HPDE6-E6E7 (cell line): Measurements from ENCODE around the gene CYSLTR1.
"Not testable (repeated sequence)": the region's sequence is repeated elsewhere in the genome, so short reads cannot be mapped to it uniquely, and the experiment has no call there.

Experiments
- DNase-seq: peaks from one replicate; pipeline ENCODE4 v3.0.0; 2011; ENCODE audit warnings: missing footprints; ENCODE audit errors: extremely low spot score

CYSLTR1 gene, protein sequence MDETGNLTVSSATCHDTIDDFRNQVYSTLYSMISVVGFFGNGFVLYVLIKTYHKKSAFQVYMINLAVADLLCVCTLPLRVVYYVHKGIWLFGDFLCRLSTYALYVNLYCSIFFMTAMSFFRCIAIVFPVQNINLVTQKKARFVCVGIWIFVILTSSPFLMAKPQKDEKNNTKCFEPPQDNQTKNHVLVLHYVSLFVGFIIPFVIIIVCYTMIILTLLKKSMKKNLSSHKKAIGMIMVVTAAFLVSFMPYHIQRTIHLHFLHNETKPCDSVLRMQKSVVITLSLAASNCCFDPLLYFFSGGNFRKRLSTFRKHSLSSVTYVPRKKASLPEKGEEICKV

DNA sequence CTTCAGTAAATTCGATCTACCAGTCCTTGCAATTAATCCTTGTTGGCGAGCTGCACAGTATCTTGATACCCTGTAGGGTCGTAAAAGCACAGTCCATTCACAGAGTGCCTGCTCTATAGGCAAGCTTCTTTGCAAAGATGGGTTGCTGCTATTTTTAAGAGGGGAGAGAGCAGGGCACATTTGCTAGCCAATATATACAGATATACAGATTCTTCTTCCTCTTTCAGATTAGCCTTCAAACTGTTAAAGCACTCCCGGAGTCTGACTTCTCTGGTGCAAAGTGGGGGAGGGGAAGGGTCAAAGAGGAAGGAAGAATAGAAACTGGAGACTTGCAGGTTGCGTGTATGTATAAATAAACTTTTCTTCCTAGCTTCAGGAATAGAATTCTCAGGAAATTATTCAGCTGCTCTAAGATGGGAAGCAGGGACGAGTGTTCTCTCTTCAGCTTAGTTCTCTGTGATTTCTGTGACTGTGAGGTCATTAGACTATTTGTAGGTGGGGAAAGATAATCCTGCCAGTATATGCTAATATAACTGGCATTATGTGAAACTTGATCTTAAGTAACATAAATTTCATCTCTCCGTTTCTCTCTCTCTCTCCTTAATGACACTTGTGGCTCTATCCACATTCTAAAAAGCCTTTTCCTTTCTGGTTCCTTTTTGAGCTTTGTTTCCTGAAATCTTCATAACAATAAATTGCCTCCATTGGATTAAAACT, at the start of gene CYSLTR1:
CYSLTR1 (minus strand) TSS at position 242 of the 717 bp plus-strand sequence. CDS start 53,865 bp downstream, outside the sequence.
- DNase-seq: no peak

DNA sequence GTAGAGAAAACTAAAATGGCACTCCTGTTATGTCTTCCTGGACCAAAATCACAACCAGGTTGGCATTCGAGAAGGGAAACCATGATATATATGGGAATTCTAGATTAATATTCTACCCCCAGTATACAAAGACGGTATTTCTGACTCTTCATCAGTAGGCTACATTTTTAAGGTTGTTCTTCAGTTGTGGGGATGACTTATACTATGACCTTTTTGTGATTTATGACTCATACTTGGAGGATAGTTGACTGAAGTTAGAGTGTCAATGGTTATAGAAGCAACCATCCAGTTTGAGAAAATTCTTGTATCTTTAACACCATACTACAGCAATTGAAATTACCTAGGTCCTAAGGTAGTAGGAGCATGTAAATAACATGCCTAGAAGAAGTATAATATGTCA, 49.8 kb upstream of the CYSLTR1 start:
- no peak for DNase-seq

DNA sequence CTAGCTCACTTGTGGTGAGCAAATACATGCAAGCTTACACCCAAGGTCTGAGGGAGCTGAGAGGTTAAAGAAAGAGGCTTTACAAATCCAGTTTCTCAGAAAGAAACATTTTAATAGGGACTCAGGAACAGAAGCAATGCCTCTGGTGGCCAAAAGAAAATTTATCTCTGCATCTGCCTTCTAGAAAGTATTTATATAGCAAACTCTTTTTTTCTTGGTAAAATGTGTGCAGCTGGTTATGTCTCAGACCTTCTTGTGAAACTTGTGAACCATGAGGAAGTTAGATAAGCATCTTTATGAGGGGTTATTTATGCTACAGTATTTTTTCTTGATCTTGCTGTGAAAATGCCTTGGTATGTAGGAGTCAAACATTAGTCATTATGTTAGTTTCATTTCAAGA, 48.5 kb upstream of the CYSLTR1 start:
- DNase-seq: no peak

DNA sequence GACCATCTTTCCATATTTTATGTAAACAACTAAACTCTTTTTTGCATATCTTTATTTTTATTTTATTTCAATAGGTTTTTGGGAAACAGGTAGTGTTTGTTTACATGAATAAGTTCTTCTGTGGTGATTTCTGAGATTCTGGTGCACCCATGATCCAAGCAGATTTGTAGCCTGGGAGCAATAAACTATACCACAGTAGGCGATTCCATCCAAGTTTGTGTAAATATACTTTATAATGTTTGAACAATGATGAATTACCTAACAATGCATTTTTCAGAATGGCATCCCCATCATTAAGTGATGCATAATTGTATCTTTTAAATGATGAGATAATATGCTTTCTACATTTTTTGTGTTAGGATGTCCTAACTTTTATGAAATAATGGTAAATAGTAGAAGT, 39.2 kb upstream of the CYSLTR1 start:
- no peak for DNase-seq

DNA sequence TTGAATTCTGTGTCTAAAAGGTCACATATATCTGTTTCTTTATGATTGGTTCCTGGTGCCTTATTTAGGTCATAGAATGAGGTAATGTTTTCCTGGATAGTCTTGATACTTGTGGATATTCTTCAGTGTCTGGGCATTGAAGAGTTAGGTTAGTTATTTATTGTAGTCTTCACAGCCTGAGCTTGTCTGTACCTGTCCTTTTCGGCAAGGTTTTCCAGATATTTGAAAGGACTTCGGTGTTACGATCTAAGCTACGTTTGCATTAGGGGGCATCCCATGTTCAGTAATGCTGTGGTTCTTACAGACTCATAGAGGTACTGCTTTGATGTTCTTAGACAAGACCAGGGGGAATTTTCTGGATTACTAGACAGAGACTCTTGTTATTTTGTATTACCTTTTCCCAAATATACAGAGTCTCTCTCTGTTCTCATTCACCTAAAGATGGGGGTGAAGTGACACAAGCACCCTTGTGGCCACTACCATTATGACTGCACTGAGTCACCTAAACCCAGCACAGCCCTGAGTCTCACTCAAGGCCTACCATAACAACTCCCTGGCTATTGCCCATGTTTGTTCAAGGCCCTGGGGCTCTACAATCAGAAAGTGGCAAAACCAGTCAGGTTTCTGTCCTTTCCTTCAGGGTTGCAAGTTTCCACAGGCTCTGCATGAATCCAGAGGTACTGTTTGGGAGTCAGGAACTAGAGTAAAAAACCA, 30.1 kb upstream of the CYSLTR1 start:
- DNase-seq: peak; percentile 3

DNA sequence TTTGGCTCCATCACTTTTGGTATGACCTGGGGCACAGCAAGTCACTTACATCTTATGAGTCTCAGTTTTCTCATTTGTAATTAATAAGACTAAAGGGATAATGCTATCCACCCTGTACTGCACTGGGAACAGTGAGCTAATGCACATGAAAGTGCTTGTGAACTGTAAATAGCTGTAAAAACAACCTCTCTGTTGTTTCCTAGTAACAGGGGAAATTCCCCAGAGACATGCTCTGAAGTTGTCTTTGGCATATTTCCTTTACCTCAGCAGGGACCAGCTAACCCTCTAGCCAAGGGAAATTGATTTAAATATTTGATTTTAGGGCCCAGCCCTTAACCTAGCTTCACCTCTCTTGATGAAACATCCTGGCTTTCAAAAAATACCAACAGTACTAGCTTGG, 6.1 kb upstream of the CYSLTR1 start:
- DNase-seq: no peak

DNA sequence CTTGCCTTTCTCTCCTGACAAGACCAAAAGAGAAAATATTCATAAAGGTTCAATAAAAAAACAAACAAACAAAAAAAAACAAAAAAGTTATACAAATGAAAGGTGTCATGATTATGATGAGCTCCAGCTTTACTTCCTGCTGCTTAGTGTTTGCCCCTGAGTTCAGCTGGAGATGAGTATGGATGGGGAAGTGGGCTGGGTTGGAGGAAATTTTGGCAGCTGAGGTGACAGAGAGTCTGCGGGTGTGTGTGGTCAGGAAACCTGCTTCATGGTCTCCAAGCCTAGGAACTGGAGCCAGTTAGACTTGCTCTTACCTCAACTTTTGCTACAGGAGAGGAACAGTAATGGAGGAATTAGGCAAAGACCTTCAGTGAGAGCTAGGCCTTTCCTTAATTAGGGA, 4.3 kb upstream of the CYSLTR1 start:
- no peak for DNase-seq

DNA sequence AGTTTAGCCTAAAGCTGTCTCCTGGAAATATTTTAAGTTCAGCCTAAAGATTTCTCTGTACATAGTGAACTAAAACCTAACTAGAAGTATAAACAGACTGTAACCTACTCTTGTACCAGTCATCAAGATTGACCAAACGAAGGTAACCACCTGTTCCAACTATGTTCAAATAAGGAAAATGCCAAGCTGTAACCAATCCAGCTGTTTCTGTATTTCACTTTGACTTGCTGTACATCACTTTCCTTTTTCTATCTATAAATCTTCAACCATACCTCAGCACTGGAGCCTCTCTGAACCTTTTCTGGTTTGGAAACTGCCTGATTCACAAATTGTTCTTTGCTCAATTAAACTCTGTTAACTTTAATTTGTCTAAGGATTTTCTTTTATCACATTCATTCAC, 3.1 kb upstream of the CYSLTR1 start:
- no peak for DNase-seq

DNA sequence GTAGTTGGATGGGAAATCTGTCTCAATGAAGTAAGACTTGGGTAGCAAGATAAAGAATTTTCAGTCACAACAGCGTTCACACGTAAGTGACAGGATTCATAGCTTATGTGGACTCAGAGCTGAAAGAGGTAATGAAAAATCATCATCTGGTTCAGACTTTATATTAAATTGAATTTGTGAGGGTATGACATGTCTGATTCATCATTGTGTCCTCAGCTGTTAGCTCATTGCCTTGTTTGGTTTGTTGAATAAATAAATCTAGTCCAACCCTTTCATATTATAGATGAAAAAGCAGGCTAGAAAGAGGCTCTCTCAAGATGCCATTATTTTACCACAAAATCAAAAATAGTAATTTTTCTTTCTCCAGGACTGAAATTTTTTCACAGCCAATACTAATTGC, 2.7 kb upstream of the CYSLTR1 start:
- DNase-seq: no peak

DNA sequence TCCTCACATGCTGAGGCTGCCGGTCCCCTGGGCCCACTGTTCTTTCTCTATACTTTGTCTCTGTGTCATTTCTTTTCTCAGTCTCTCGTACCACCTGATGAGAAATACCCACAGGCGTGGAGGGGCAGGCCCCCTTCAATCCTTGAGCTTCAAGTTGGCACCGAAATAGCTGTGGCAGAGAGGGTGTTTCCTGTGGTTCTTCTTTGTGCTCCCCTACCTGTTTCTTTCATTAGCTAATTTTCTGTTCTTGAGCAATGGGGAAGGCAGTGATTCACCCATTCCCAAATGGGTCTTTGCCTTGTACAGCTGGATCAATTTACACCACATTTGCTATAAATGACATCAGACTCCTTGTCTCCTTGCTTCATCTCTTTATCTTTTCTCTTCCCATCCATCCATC, 2.1 kb upstream of the CYSLTR1 start:
- no peak for DNase-seq

DNA sequence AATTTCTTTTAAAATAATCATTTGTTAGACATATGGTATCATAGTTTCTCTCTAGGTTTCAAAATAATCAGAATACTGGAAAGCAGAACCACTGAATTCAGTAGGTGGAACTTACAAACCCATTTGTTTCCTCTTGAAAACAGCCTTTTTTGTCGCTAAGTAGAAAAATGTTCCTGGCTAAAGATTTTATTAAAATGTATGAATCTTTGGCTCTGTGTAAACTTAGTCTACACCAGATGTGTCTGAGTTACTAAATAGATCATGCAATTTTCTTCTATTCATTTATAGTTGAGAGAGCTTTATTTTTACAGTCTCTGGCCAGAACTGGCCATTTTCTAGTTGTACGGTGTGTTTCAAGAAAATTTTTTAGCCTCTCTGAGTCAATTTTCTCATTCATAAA, 1.0 kb downstream of the CYSLTR1 start:
- no peak for DNase-seq

DNA sequence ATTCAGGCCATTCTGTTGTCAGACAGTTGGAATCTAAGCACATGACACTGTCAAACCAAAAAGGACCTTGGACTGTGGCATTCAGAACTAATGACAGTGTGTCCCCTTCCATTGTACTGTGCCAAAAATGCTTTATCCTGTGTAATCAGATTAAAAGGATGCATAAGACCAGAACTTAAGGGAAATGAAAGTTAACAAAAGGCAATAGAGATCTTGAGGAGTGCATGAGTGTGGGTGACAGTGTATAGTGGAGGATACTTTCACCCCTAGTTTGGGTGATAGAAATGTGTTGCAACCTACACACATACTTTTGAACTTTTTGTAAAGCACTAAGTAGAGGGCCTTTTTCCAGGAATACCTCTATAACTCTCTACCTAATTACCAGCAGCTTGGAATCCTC, 4.5 kb downstream of the CYSLTR1 start:
- no peak for DNase-seq

DNA sequence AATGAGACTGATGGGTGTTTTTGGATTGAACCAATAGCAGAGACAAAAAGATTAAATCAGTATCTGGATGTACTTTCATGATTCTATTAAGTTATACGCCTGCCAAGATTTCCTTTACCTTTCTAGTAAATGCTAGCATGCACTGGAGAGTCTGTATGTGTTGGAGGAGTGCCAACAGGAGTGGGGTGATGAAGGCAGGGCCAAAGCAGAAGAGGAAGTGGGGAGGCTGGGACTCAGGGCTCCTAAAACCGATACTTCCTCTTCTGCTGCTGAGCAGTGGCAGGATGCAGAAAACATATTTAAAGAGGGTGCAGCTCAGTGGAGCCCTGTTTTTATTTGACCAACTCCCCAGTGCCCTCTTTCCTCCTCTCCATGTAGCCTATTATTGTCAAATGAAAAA, 5.6 kb downstream of the CYSLTR1 start:
- DNase-seq: no peak

DNA sequence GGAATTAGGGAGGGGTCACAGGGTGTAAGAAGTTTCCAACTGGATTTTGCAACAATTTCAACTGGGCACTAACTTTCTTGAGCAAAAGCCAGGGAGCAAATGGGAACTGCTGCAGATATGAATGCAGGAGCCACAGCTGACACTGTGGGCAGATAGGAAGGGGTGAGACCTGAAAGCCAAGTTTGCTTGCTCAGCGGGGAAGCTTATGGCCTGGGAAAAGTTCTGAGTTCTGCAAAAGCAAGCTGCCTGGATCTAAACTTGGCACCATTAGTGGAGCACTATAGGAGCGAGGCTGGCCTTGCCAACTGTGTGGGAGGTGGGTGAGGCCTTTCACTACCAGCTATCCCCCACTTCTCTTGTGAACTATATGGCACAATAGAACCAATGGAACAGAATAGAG, 11.1 kb downstream of the CYSLTR1 start:
- no peak for DNase-seq

DNA sequence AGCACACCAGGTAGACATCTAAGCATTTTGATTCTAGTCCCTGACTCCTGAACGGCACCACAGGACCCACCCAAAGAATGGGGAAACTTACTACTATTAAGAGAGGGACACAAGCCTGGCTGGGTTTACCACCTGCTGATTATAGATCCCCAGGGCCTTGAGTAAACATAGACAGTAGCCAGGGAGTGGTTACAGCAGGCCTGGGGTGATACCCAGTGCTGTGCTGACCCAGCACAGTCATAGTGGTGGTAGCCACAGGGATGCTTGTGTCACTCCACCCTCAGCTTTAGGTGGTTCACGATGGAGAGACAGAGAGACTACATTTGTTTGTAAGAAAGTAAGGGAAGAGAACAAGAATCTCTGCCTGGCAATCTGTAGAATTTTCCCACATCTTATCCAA, 11.7 kb downstream of the CYSLTR1 start:
- DNase-seq: no peak

DNA sequence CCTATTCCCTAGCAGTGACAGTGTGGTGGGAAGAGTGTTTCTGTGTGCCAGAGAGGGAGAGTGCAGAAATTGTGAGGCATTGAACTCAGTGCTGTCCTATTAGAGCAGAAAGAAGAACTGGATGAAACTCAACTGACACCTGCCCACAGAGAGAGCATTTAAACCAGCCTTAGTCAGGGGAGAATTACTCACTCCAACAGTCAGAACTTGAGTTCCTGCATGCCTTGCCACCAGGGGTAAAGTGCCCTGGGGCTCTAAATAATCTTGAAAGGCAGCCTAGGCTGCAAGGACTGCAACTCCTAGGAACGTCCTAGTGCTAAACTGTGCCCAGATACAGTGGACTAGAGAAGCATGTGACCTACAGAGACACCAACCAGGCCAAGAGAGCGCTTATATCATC, 12.8 kb downstream of the CYSLTR1 start:
- DNase-seq: no peak

DNA sequence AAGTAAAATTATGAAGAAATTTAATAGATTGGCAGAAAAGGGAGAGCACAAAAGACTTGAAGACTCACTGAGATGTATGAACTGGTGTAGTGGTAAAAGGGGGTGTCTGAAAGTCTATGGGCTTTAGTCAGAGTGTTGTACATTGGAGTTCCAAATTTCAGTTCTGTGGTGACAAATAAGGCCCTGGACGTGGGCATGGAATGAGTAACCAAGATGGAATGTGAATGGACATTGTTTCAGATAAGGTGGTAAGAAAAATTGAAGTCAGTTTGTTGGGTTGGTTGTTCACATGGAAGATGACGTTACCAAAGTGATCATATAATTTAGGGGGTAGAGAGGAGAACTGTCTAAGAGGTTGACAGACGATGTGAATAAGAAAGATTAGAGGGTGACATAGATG, 13.9 kb downstream of the CYSLTR1 start:
- DNase-seq: no peak

DNA sequence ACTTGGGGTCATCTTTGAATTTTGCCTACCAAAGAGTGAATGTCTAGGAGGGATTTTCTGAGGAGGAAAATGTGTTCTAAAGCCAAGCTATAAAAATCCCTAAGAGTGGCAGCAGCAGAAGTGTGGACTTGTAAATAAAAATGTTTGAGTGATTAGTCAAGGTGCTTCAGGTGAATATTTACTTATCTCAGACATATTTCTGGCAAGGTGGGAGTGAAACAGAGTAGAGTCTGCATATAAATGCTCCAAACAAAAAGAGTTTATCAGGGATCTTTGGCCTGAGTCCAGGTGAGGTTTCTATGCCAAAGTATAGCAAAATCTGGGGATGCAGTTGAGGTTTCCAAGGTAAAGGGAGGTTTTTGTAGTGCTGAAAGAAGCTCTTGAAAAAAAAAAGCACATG, 19.7 kb downstream of the CYSLTR1 start:
- DNase-seq: no peak

DNA sequence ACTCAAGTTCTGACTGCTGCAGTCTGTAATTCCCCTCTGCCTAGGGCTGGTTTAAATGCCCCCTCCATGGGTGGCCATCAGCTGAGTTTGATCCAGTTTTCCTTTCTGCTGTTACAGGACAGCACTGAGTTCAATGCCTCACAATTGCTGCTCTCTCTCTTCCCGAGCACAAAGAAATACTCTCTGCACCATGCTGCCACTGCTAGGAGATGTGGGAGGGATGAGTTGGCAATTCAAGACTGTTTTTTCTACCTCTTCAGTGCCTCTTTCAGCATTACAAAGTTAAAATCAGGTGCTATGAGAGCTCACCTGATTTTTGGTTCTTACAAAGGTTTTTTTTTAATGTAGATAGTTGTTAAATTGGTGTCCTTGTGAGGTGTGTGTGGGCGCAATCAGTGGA, 24.3 kb downstream of the CYSLTR1 start:
- no peak for DNase-seq

DNA sequence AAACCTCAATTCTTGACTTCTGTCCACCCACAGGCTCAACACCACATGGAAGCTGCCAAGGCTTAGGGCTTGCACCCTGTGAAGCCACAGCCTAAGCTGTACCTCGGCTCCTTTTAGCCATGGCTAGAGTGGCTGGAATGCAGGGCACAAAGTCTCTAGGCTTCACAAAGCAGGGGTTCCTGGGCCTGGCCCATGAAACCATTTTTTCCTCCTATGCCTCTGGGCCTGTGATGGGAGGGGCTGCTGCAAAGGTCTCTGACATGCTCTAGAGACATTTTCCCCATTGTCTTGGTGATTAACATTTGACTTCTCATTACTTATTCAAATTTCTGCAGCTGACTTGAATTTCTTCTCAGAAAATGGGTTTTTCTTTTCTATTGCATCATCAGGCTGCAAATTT, 26.5 kb downstream of the CYSLTR1 start:
- DNase-seq: not testable (repeated sequence)

DNA sequence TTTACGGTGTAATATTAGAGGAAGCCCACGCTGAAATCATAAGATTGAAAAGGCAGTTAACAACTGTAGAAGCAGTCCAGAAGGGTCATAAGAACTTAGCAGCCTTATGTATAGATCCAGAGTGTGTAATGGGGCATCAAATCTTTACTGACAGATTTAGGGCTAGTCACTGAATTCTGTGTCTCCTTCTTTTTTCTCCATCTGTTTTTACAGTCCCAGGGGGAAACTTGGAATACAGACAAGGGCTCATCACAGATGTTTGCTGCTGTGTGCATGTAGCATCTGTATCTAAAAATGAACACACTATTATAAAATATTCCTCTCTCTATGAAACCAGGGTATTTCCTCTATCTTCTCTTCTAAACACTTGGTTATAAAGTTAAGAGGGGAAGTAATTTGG, 43.9 kb downstream of the CYSLTR1 start:
- DNase-seq: no peak

DNA sequence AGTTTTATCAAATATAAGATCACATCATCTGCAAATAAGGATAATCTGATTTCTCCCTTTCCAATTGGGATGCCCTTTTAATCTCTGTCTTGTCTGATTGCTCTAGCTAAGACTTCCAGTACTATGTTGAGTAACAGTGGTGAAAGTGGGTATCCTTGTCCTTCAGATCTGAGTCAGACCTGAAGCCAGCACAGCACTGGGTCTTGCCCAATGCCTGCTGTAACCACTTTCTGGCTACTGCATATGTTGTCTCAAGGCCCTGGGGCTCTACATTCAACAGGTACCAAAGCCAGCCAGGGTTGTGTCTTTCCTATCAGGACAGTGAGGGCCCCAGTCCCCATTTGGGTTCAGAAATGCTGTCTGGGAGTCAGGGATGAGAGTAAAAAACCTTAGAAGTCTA, 90.3 kb downstream of the CYSLTR1 start:
- DNase-seq: no peak

DNA sequence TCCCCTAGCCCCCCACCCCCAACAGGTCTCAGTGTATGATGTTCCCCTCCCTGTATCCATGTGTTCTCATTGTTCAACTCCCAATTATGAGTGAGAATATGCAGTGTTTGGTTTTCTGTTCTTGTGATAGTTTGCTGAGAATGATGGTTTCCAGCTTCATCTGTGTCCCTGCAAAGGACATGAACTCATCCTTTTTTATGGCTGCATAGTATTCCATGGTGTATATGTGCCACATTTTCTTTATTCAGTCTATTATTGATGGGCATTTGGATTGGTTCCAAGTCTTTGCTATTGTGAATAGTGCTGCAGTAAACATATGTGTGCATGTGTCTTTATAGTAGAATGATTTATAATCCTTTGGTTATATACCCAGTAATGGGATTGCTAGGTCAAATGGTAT, 101.4 kb downstream of the CYSLTR1 start:
- not testable (repeated sequence) for DNase-seq
